HG03521 (cell line): ENCODE data around the gene KRTAP27-1.

Experiments
- ATAC-seq: cut with Tn5 transposase; IDR thresholded peaks from one replicate; pipeline ENCODE4 v1.9.1; 2021; ENCODE audit warnings: mild to moderate bottlenecking, moderate library complexity; ENCODE audit not compliant: unreplicated experiment

Gene KRTAP27-1, protein sequence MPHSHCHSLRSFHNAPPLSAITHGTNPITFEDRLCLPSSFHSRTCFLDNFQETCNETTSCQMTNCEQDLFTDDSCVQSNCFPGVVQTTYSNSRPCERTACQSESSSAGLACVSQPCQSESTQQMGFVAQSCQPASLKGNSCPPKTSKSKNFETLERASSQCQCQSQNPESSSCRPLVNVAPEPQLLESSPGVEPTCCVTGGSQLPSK

GRCh38 chr21:30337276-30337744, at the start of gene KRTAP27-1:
KRTAP27-1 (minus strand) TSS chr21:30337694; CDS start chr21:30337668, 26 bp downstream.
- no peak for ATAC-seq

- no peak for ATAC-seq
Observed at GRCh38 chr21:30382201-30382600, 44.7 kb upstream of the KRTAP27-1 start.

- ATAC-seq: no peak
Observed at GRCh38 chr21:30372139-30372770, 34.8 kb upstream of the KRTAP27-1 start, which contains the start of gene KRTAP13-2. KRTAP13-2 (minus strand) TSS chr21:30372271; CDS start chr21:30372213, 58 bp downstream.

DNA sequence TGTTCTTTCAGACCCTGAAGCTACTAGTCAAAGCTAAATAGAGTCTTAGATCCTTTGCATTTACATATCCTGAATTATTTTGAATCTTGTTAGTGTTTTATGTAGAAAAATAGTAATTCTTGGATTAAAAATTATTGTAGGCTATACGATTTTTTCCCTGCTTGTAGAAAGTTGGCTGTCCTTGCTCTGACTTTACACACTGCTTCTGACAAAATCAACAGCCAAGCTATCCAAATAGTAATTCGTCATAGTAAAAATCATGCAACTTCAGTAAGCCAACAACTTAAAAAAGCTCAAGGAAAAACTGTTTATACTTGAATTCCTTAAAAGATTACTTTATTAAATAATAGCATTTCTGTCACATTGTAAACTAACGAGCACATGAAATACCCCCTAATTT, 18.4 kb upstream of the KRTAP27-1 start:
- ATAC-seq: no peak

DNA sequence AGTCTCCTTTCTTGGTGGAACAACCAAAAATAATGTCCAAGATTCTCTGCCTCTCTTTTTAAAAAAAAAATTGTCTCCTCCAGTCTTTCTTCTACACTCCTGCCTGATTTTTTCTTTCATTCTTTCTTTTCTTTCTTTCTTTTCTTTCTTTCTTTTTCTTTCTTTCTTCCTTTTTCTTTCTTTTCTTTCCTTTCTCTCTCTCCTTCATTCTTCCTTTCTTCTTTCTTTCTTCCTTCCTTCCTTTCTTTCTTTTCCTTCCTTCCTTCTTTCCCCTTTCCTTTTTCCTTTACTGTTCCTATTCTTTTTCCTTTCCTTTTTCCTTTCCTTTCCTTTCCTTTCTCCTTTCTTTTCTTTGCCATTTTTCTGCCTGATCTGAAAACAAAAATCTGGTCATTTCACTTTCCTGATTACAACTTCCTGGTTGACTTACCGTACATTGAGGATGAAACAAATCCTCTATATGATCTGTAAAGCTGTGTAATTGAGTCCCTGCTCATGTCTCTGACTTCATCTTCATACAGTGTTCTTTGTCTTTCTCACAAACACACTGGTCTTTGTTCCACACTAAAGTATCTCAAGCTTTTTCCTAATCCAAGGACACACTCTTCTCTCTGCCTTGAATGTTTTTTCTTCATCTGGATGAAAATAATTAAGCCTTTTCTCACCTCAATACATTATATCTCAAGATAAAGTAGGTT, 17.0 kb upstream of the KRTAP27-1 start:
- no peak for ATAC-seq

DNA sequence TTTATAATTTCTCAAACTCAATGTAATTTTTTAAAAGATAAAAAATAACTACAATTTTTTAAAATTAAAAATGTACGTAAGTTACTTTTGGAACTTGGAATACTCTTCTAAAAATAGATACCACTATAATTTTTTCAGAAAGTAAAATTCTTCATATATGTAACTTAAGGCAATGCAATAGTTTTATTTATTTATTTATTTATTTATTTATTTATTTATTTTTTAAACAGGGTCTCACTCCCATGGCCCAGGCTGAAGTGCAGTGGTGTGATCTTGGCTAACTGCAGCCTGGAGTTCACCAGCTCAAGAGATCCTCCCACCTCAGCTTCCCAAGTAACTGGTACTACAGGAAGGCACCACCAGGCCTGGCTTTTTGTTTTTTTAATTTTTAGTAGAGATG, 14.0 kb upstream of the KRTAP27-1 start:
- ATAC-seq: no peak

DNA sequence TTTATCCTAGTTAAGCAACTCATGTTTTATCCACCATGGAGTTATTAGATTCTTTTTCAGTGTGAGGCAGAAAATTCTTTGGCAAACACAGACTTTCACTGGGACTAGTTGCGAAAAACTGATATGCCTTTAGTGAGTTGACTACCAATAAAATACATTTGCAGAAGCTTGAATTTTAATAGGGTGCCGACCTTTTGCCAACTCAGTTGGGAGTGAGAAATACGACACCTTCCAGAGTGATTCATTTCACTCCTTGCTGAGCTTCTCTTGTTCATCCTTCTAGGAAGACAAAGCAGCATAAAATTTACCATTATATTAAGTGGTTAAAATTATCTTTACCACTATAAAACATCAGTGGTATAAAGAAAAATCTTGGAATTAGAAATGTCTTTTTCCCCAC, 12.1 kb upstream of the KRTAP27-1 start:
- ATAC-seq: no peak

DNA sequence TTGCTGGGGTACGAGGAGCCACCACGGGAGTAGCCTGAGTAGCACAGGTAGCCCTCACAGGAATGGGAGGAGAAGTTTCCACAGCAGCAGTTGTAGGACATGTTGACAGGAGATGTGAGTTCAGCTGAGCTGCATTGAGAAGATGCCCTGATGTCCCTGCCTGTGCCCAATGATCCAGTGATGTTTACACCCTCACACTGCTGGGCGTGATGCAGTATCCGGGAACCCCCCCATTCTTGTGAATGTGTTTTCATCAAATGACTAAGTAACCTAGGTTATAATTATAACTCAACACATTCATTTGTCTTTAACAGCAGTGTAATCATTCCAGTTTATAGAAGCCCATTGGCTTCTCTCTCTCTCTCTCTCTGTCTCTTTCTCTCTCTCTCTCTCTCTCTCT, 11.0 kb upstream of the KRTAP27-1 start, which contains the start of gene KRTAP23-1:
KRTAP23-1 (minus strand) TSS at position 101 of the 400 bp plus-strand sequence; CDS start at position 101, 0 bp downstream.
- no peak for ATAC-seq

- no peak for ATAC-seq
Observed at GRCh38 chr21:30345014-30345413, 7.5 kb upstream of the KRTAP27-1 start.

GRCh38 chr21:30340714-30341573, 3.5 kb upstream of the KRTAP27-1 start:
- no peak for ATAC-seq

DNA sequence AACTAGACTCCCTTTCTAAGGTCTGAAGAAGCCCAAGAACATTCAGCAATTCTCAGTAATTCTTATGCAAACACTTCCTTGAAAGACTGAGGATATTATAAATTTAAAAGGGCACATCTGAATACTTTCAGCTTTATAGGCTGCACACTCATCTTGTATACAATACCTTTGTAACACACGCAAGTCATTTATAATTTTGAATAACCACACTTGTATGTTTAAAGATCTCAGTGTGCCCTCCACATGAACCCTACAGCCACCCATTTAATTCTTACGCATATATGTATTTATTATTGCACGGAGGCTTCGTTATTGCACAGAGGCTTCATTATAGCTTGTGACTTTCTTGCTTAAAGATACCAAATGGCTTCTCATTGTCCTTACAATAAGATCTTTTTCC, 1.2 kb upstream of the KRTAP27-1 start:
- no peak for ATAC-seq

DNA sequence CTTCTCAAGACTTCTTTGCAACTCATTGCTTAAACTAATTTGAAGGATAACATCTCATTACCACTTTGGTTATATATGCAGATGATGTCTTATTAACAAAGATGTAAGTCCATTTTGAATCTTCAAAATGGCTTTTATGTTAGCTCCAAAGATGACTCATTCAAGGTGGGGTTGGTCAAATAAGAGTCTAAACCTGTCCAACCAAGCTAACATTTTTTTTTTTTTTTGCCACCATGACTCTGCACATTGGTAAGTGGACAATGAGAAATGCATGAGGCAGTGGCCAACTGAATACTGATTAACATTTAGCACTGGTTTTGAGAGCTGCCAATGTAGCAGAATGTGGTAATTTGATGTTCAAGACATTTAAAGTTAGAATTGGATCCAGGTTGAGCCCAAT, 278 bp upstream of the KRTAP27-1 start:
- no peak for ATAC-seq

GRCh38 chr21:30336596-30336995, 898 bp downstream of the KRTAP27-1 start:
- no peak for ATAC-seq

GRCh38 chr21:30333736-30334135, 3.8 kb downstream of the KRTAP27-1 start:
- no peak for ATAC-seq

GRCh38 chr21:30332681-30333080, 4.8 kb downstream of the KRTAP27-1 start:
- ATAC-seq: no peak

DNA sequence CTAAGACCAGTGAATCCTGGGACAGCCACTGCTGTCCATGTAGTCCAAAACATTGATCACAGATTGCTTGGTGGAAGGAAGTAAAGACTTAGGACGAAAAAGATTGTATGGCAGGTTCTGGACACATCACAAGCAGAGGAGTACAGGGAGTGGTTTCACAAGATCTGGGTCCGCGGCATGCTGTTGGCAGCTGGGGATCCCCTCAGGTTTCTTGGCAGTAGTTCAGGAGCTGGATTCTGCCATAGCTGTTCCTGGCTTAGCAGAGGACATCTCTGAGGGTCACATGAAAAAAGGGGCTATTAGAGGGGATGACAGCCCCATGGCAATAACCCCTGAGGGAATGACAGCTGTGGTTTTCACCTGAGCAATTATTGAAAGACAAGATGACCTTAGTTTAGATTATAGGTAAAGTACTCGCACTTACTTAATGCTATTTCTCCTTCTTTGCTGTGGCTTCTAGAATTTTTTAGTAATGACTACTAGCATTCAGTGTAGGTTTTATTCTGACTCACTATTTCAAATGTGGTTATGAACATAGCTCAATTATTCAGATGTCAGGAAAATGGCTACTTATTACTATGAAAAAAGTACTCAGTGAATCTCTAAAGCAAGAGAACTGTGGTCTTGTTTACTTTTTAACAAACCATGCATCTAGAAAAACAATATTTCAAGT, 8.2 kb downstream of the KRTAP27-1 start:
- no peak for ATAC-seq

GRCh38 chr21:30326390-30326789, 11.1 kb downstream of the KRTAP27-1 start:
- ATAC-seq: no peak

DNA sequence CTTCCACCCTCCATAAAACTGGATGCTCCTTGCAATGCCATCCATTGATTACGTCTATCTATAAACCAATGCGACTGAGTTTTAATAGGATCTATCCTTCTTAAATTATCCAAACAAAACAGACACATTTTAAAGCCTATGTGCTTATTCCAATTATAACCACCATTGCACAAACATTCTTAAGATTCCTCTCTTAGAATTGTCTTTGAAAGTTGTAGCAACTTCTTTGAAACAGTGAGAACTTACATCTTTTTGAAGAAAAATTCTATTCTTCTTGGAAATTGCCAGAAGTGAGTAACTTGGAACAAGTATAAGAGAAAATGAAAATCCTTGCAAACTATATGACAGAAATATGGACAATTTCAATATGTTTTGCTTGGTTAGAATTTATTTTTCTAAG, 17.3 kb downstream of the KRTAP27-1 start, which contains the start of gene KRTAP26-1:
KRTAP26-1 (minus strand) TSS at position 101 of the 400 bp plus-strand sequence. CDS start 280 bp downstream, outside the sequence.
- no peak for ATAC-seq

GRCh38 chr21:30315701-30316100, 21.8 kb downstream of the KRTAP27-1 start:
- ATAC-seq: no peak

GRCh38 chr21:30306884-30307283, 30.6 kb downstream of the KRTAP27-1 start:
- ATAC-seq: no peak
